Measurements from ENCODE around the gene KBTBD4. TPM values are rescaled to one million over a fixed set of nuclear protein-coding genes. Genes with fewer than 3 reads are reported as not detected.

KBTBD4 gene
- total RNA-seq, 1 experiment from 2014 or later: 12.3 TPM

GRCh38 chr11:47570651-47571356 is 8.0 kb downstream of the KBTBD4 start:
- DNase-seq (ENCODE audit: low spot score): no peak
- ChIA-PET CTCF (interaction anchor here (1.1 kb wide), 1 partner anchor 17 kb away, joined by 3 read pairs; no protein-coding TSS in a partner anchor), POLR2A (no interaction called here)
- ATAC-seq: no peak
- peaks cover 59% of the 10 kb centered on the region for H3K36me3 Mint-ChIP-seq
- H3K4me1 Mint-ChIP-seq: peaks cover 6% of the 10 kb centered on the region
- no peak for TF ChIP-seq ZNF423 (CRISPR knock-in tag; IDR thresholded peaks at IDR 0.05)
- TF ChIP-seq ZNF121 (CRISPR knock-in tag; IDR thresholded peaks at IDR 0.05): no peak
- TF ChIP-seq SMAD3 (CRISPR knock-in tag; IDR thresholded peaks at IDR 0.05; ENCODE audit: borderline replicate concordance): no peak
- no peak for TF ChIP-seq FOXK1 (CRISPR knock-in tag; IDR thresholded peaks at IDR 0.05)
- TF ChIP-seq TEAD1 (CRISPR knock-in tag; IDR thresholded peaks at IDR 0.05): no peak
- no peak for TF ChIP-seq ZNF396 (CRISPR knock-in tag; IDR thresholded peaks at IDR 0.05; ENCODE audit: borderline replicate concordance)
- TF ChIP-seq ARID4B (CRISPR knock-in tag; IDR thresholded peaks at IDR 0.05; ENCODE audit: borderline replicate concordance): no peak
- no peak for TF ChIP-seq HMGA2 (CRISPR knock-in tag; IDR thresholded peaks at IDR 0.05)
- no peak for TF ChIP-seq AFF4 (CRISPR knock-in tag; IDR thresholded peaks at IDR 0.05; ENCODE audit: borderline replicate concordance)
- TF ChIP-seq ATF1 (CRISPR knock-in tag; IDR thresholded peaks at IDR 0.05): no peak
- no peak for TF ChIP-seq MXD4 (CRISPR knock-in tag; IDR thresholded peaks at IDR 0.05; ENCODE audit: borderline replicate concordance)
- TF ChIP-seq ZMAT4 (CRISPR knock-in tag; IDR thresholded peaks at IDR 0.05): no peak
- TF ChIP-seq NR3C1 (CRISPR knock-in tag; conservative IDR thresholded peaks at IDR 0.05; ENCODE audit: low read depth): no peak
- TF ChIP-seq ATF6 (CRISPR knock-in tag; IDR thresholded peaks at IDR 0.05): no peak
- no peak for TF ChIP-seq ZNF263 (CRISPR knock-in tag; IDR thresholded peaks at IDR 0.05; ENCODE audit: low read depth)
- no peak for TF ChIP-seq HMGXB4 (CRISPR knock-in tag; IDR thresholded peaks at IDR 0.05)
- no peak for TF ChIP-seq RORB (CRISPR knock-in tag; IDR thresholded peaks at IDR 0.05)
- H3K4me3 Mint-ChIP-seq: no peak overlapping the region
- no peaks in the 10 kb centered on the region for H3K27me3 Mint-ChIP-seq (ENCODE audit: low read depth)
- H3K27ac Mint-ChIP-seq: no peak overlapping the region
- H3K9me3 Mint-ChIP-seq: no peaks in the 10 kb centered on the region

All from WTC11 (cell line).